Sciatic nerve (tissue), 2 donors: ENCODE data around the gene CDH9. TPM values are rescaled to one million over a fixed set of nuclear protein-coding genes. Genes with fewer than 3 reads are reported as not detected.
A peak's percentile ranks its signal among the peaks of the same experiment; 100 is the strongest.

Experiments
- ATAC-seq: fragments of 200-7000 bp; cut with Tn5 transposase; one replicate; pipeline ENCODE4 v1.9.1; 2020; ENCODE audit warnings: mild to moderate bottlenecking, moderate library complexity
- DNase-seq: peaks from one replicate; pipeline ENCODE4 v3.0.0-alpha.2; 2020; ENCODE audit warnings: low spot score
- intact Hi-C: fragments of 100-400 bp; cut with DNase I; formaldehyde crosslinking; loops from one replicate; pipeline ENCODE4 v1.14.2; 2022
- total RNA-seq: library from RNA; stranded (reverse); fragmentation: NEBNext Ultra II Directional; extraction: Animal tissue kit (Norgen Biotek cat#: 25700); gene quantifications from one replicate; pipeline ENCODE4 v1.2.1, GENCODE V29; 2021
- donor health status: DM: no; HTN: no; CAD: no.
- donor health status: DM: no; HTN: no; CAD: no.

Gene CDH9, protein sequence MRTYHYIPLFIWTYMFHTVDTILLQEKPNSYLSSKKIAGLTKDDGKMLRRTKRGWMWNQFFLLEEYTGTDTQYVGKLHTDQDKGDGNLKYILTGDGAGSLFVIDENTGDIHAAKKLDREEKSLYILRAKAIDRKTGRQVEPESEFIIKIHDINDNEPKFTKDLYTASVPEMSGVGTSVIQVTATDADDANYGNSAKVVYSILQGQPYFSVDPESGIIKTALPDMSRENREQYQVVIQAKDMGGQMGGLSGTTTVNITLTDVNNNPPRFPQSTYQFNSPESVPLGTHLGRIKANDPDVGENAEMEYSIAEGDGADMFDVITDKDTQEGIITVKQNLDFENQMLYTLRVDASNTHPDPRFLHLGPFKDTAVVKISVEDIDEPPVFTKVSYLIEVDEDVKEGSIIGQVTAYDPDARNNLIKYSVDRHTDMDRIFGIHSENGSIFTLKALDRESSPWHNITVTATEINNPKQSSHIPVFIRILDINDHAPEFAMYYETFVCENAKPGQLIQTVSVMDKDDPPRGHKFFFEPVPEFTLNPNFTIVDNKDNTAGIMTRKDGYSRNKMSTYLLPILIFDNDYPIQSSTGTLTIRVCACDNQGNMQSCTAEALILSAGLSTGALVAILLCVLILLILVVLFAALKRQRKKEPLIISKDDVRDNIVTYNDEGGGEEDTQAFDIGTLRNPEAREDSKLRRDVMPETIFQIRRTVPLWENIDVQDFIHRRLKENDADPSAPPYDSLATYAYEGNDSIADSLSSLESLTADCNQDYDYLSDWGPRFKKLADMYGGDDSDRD
- total RNA-seq: not detected

DNA sequence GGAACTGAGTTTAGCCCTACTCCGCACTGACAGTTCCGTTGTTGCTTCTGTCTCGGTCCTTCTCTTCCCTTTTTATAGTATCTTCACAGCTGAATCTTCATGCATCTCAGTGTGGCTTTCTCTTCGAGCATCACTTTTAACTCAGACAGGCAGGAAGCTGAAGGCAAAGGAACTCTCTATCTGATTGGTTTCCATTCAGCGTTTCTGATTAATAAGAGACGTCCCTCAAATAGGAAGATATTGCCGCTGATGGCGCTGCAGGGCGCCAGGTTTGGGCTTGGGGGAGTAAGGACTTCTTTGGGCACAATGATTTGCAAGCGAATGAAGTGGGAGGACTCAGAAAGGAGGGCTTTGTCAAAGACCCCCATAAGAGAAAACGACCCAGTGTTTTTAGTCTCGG is at the start of gene CDH9:
Gene CDH9, minus strand, starts transcription at position 111 of the 400 bp plus-strand sequence. CDS start 50,253 bp downstream, outside the sequence.
- intact Hi-C loops: no loop called here
- DNase-seq (no peak), ATAC-seq (no peak)

DNA sequence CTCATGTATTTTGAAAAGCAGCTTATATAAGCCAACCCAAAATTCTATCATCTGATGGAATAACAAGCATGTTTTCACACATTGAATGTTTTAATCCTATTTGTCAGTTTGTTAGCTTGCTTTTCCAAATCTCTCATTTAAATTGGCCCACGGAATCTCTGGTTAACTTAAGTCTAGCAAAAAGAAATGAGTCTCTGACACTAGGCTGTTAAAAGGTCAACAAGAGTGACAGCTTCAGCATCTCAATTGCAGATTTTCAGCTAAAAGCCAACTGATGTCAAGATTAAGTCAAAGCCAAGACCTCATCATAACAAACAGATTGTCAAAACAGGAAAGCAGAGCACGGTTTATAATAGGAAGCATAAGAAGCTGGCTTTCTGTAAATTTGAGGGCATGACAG is 49.4 kb upstream of the CDH9 start:
- DNase-seq (no peak), ATAC-seq (no peak)
- intact Hi-C loops: no loop called here

DNA sequence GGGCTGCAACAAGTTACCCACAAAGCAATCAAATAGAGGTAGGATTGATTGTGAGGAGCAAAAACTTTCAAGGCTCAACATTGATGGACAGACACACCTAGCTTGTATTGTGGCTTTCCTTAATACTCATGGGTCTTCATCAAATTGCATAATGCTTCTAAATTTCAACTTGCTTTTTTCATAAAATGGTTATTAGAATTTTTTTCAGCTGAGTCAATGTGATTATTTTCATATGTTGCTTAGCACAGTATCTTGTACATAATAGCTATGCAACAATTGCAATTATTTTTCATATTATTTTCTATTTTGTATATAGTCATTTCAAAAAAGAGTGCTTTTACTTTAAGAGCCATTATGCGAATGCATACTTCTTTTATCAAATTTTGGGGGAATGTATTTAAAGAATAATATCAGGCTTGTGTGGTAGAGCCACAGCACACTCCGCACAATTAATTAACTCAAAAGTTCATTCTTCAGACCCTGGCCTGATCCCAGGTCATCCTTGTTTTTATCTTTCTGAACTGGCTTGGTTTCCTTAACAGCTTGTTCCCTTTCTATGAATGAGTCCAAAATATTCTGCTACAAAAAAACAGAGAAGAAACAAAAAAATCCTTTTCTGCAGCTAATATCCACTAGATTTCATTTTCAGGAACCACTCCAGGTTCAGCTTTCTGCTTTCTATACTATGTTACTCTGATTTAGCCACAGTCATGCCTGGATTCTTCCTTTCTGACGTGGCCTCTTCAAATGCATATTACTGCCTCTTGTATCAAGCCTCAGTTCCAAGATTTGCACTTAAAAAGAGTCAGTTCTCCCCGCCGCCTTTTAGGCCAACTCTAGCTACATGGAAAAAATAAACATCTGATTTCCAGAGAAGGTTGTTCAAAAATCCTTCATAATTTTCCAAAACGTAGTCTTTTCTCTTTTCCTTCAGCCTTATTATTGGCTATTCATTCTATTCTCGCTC is 45.3 kb upstream of the CDH9 start:
- intact Hi-C loops: no loop called here
- ATAC-seq (peak; percentile 64), DNase-seq (no peak)

DNA sequence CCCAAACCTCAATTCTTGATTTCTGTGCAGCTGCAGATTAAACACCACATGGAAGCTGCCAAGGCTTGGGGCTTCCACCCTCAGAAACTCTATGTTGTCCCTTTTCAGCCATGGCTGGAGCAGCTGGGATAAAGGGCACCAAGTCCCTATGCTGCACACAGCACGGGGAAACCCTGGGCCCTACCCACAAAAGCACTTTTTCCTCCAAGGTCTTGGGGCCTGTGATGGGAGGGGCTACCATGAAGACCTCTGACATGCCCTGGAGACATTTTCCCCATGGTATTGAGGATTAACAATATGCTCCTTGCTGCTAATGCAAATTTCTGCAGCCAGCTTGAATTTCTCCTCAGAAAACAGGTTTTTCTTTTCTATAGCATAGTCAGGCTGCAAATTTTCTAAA is 41.8 kb upstream of the CDH9 start:
- ATAC-seq: no peak
- intact Hi-C loops: no loop called here
- DNase-seq: no peak

DNA sequence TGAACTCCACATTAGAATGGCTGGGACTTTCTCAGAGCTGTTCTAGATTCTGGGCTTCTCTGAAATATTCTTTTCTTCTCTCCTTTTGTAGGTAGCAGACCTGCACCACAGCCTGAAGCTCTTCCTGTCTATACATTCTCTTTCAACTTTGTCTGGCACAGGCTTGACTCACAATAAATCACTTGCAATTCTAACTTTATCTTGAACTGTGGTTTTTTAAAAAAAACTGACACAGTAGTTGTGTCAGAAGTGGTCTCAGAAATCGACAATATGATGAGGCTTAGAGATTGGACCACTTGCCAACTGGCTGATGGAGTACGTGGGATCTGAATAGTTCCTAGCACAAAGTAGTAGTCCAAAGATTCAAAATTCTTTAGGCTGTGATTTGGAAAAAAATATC is 24.1 kb upstream of the CDH9 start:
- intact Hi-C loops: no loop called here

DNA sequence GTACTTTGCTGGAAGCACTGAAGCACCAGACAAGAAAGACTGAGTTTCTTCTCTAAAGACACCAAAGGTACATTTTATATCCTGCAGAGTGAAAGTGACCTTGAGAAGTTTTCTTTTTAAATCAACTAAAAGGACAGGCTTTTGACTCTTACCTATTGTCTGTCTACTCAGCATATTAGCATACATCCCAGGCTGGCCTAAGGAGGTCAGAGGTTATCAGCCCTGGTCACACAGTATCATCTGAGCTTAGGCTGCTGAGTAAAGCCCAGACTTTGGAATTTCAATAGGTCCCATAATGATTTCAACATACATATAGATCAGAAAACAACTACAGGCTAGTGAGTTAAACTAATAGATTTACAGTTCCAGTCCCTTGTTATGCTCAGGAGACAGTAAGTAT is 10.1 kb upstream of the CDH9 start:
- no peak for DNase-seq
- no peak for ATAC-seq
- intact Hi-C loops: no loop called here

More for the DNA sequence above, 24.1 kb upstream of the CDH9 start:
- no peak for DNase-seq
- no peak for ATAC-seq

DNA sequence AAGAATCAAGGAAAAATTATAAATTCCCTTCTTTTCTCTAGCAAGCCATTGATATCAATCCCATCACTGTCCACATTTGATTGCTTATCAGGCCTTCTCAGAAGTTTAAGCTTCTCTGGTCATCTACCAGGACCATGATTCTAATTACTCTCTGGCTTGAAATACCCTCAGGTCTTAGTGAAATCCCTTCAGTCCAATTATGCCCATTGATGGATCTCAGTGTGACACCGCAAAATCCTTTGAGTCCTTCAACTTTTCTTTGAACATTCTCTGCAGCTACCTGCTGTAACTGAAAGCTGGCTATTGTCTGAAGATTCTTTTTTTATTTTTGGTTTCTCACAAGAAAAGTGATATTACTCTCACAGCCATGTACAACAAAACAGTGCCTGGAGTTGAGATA is 3.0 kb upstream of the CDH9 start:
- intact Hi-C loops: no loop called here
- ATAC-seq: no peak
- DNase-seq: no peak

DNA sequence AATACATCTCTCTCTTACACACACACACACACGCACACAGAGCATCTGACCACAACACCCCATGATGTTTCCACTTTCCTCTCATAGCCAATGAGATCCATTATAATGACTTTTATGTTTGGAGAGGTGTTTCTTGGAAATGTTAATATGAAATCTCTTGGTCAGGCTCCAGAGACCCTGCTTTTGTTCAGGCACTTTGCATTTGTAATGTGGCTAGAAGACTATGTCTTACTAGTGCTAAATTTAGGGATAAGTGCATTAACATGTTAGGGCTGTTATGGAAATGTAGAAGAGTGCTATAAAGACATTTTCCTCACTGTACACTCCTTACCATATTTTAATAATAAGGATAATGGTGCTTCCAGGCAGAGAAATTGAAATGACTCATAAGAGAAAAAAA is 3.8 kb downstream of the CDH9 start:
- DNase-seq (no peak), ATAC-seq (no peak)
- intact Hi-C loops: no loop called here

DNA sequence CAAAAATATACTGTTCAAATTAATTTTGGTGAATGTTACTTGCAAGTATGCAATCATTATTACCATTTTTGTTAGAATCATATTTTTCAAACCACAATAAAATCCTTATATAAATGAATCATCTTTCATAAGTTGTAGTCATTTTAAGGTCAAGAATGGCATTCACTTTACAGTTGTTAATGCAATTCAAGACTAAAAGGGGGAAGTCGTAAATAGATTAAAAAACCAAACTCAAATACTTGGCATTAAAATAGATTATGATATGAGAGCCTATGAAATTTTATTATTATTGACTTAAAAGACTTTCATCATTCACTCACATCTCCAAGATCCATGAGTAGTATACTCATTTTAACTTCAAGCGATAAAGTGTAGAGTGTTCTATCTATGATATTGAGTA is 11.6 kb downstream of the CDH9 start:
- DNase-seq: no peak
- intact Hi-C loops: no loop called here
- ATAC-seq: no peak

DNA sequence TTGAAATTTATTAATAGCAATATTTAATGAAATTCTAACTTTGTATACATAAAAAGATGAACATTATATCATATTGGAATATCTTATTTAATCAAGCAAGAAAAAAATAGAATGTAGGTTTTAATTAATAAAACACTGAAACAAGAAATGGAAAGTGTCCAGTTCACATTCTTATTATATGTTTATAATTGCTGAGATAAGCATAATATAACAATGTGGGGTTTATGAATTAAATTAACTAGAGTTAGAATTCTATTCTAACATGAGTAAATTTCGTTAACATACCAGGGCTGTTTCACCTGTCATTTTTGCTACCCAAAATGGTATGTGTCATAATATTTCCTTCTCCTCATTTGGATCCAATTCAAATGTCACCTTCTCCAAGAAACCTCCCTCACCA is 12.3 kb downstream of the CDH9 start:
- intact Hi-C loops: no loop called here
- DNase-seq (no peak), ATAC-seq (no peak)

DNA sequence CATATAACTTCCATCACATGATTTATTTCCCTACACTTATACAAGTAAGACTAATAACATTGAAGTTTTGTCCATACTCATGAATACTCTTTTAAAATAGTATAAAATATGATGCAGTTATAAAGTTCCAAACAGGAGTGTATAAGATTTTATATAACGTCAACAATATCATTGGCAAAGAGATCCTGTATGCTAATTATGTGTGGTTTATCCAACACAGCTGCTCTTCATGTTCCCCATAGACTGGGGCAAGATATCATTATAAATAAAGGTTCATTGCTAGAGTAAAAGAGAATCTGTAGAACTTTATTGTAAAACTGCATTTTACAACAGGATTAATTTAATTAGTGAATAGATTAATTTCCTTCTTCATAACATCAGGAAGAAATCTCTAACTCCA is 16.9 kb downstream of the CDH9 start:
- no peak for ATAC-seq
- DNase-seq: no peak
- intact Hi-C loops: no loop called here

DNA sequence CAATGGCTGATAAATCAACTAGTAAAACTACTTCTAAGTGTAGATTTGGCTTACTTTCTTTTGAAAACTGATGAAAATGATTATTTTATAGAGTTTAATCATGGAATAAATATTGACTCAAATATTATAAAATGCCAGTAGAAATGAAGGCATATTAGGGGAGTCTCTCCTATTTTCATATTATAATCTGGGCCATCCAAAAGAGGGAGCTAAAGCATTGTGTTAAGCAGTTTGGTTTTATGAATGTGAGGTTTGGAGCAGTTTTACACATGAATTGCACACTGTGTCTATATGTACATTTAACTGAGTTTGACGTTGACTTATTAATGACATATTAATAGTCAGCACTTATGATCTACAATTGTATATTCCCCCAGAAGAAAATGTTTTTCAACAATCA is 17.4 kb downstream of the CDH9 start:
- no peak for ATAC-seq
- intact Hi-C loops: no loop called here
- no peak for DNase-seq

DNA sequence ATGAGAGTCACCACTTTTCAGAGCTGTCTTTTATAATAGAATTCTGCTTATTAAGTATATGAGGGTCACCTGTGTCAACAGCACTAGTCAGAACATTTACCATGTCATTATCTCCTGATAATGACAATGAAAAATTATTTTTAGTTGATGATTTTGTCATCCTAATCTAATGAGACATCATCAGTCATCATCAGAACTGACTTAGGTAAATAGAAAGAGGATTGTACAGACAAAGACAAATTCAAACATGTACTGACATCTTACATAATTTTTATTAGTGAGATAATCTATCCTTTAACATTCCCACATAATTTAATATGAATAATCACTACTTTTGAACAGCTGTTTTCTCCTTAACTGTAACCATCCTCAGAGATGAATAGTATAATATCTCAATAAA is 22.6 kb downstream of the CDH9 start:
- intact Hi-C loops: no loop called here
- no peak for DNase-seq
- no peak for ATAC-seq

DNA sequence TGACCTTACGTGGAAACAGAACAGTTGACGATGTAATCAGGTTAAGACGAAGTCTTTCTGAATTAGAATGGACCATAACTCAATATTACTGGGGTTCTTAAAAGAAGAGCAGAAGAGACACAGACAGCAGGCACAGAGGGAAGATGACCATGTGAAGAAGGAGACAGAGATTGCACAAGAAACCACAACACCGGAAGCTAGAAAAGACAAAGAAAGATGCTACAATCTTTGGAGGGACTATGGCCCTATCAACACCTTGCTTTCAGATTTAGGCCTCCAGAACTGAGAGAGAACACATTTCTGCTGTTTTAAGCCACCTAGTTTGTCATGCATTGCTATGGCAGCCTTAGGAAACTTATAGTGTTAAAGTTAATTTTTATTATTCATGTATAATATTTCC is 27.1 kb downstream of the CDH9 start:
- DNase-seq (no peak), ATAC-seq (no peak)
- intact Hi-C loops: no loop called here

DNA sequence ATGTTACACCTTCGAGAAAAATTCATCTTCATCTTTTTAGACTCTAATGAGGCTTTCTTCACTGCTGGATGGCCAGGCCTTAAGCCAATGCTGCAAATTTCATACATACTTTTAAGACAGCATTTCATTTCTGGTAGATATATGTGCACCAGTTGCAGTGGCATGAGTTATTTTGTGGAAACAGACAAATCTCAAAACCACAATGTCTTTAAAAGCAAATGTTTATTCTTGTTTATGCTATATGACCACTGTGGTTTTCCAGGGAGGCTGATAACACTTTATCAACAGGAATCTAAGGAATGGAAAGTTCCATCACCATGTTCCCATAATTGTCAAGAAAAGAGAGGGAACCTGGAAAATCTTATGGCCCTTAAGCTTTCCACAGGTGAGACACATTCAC is 27.7 kb downstream of the CDH9 start:
- intact Hi-C loops: no loop called here
- DNase-seq (no peak), ATAC-seq (no peak)

DNA sequence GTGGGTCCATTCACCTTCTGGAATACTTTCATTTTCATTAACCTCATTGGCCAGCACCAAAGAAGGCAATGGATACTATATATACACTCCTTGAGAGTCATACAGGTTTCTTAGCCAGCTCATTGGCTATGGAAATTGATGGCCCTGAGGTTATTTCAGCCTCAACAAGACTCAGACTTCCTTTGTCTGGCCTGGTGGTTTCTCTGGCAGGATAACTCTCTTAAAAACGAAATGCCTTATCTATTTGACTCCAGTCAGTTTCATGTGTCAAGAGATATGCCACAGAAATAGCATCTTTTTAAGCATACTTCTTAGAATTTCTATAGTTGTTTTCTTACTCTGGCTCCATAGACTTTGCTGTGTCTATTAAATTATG is 28.9 kb downstream of the CDH9 start:
- intact Hi-C loops: no loop called here
- DNase-seq (no peak), ATAC-seq (no peak)

DNA sequence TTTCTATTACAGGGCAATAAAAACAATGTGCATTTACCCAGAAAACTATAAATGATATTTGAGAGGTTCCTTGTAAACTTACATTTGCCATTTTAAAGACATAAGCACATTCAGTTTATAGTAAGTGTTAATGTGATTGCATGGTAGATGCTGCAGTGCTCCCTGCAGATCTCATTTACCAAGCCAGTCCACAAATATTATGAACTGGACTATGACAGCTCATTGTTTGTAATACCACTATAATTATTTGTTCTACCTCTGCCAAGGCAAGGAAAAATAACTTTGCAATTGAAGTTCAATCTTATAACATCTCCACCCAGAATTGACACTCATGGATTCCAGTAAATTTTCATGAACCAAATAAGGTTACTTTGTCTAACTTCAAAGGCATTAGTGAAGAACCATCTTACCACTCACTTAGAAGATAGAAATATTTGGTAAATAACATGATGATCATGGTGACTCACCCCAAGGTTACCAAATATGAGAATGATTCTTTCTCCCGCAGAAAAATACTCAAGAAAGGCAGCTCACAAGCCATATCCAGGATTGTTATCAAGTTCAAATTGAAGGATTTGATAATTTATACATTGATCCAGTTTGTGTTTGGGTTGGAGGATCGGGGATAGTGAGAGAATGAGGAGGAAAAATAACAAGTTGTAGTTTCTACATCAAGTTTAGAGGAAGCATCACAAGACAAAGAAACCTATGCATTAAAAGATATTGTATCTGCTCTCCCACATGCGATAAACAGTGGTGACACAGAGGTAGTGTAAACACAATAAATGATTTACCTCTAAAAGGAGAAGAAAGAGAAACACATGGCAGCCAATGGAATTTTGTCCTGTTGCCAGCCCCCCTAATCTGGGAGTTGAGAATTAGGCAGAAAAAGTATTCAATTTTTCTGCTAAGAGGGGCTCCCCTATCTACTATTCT is 29.5 kb downstream of the CDH9 start:
- no peak for ATAC-seq
- intact Hi-C loops: no loop called here
- no peak for DNase-seq

DNA sequence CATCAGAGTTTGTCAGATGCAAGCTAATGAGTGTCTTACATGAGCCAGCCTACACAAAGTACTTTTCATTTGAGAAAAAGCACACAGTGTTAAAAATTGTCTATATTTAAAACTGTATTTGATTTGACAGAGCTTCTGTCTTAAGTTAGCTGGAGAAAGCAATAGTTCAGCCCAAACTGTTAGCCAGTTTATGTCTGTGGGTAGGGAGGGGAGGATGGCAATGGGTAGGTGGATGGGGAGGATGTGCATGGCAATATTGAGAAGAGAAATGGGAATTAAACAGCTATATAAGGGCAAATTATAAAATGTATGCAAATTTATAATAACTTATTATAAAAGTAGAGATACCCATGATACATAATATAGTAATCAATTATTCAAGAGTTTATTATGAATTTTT is 31.3 kb downstream of the CDH9 start:
- ATAC-seq (no peak), DNase-seq (no peak)
- intact Hi-C loops: no loop called here

DNA sequence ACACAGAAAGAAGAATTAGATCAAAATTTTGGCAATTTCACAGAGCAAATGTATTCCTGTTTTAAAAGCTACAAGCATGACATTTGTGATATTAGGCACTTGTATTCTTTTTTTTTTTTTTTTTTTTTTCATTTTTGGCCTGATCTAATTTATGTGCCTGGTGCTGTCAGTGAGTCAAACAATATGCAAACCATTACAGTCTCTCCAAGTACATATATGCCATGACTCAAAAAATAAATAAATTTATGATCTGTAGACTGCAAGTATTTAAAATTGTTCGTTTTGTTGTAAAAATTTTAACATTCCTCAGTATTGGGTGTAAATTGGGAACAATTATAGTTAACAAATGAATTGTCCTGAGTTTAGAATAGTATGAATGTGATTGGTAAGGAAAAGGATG is 51.4 kb downstream of the CDH9 start:
- DNase-seq: no peak
- ATAC-seq: no peak
- intact Hi-C loops: no loop called here
